HG03280 (cell line): ENCODE results near the gene LIPT2.
"Not testable (repeated sequence)": the region's sequence is repeated elsewhere in the genome, so short reads cannot be mapped to it uniquely, and the experiment has no call there.

Source experiments
- ATAC-seq: cut with Tn5 transposase; IDR thresholded peaks from one replicate; pipeline ENCODE4 v1.9.1; 2021; ENCODE audit warnings: mild to moderate bottlenecking, moderate library complexity; ENCODE audit not compliant: unreplicated experiment

The LIPT2 gene

GRCh38 chr11:74492974-74493790, at the start of gene LIPT2:
TSS of gene LIPT2 (minus strand) at chr11:74493724. CDS start at chr11:74493703, 21 bp downstream.
- ATAC-seq: peak; percentile 97

- ATAC-seq: no peak
These were observed 47.9 kb upstream of the LIPT2 start for GRCh38 chr11:74541466-74541865.

- ATAC-seq: no peak
These were observed 46.7 kb upstream of the LIPT2 start for GRCh38 chr11:74540270-74540669.

GRCh38 chr11:74538680-74539079, 45.2 kb upstream of the LIPT2 start:
- no peak for ATAC-seq

- ATAC-seq: no peak
These were observed 42.0 kb upstream of the LIPT2 start for GRCh38 chr11:74535371-74536160.

- ATAC-seq: not testable (repeated sequence)
These were observed 41.4 kb upstream of the LIPT2 start for GRCh38 chr11:74534946-74535275.

- no peak for ATAC-seq
These were observed 40.9 kb upstream of the LIPT2 start for GRCh38 chr11:74534216-74534945.

GRCh38 chr11:74533421-74533820, 39.9 kb upstream of the LIPT2 start:
- ATAC-seq: no peak

- ATAC-seq: no peak
These were observed 39.1 kb upstream of the LIPT2 start for GRCh38 chr11:74532501-74533246.

- no peak for ATAC-seq
These were observed 31.5 kb upstream of the LIPT2 start for GRCh38 chr11:74524978-74525377.

GRCh38 chr11:74524501-74524900, 31.0 kb upstream of the LIPT2 start:
- ATAC-seq: no peak

- no peak for ATAC-seq
These were observed 29.3 kb upstream of the LIPT2 start for GRCh38 chr11:74522776-74523175.

- no peak for ATAC-seq
These were observed 28.2 kb upstream of the LIPT2 start for GRCh38 chr11:74521666-74522252.

GRCh38 chr11:74520927-74521665, 27.6 kb upstream of the LIPT2 start:
- no peak for ATAC-seq

GRCh38 chr11:74520316-74520715, 26.8 kb upstream of the LIPT2 start:
- ATAC-seq: no peak

GRCh38 chr11:74519710-74520109, 26.2 kb upstream of the LIPT2 start:
- ATAC-seq: no peak

- ATAC-seq: not testable (repeated sequence)
These were observed 24.1 kb upstream of the LIPT2 start for GRCh38 chr11:74517592-74517991.

- no peak for ATAC-seq
These were observed 14.1 kb upstream of the LIPT2 start for GRCh38 chr11:74507582-74507981.

GRCh38 chr11:74506823-74507222, 13.3 kb upstream of the LIPT2 start:
- no peak for ATAC-seq

GRCh38 chr11:74505911-74506310, 12.4 kb upstream of the LIPT2 start:
- ATAC-seq: no peak
